ENCODE measurements around the gene RRM2.
"Not testable (repeated sequence)": the region's sequence is repeated elsewhere in the genome, so short reads cannot be mapped to it uniquely, and the experiment has no call there.

Gene RRM2

DNA sequence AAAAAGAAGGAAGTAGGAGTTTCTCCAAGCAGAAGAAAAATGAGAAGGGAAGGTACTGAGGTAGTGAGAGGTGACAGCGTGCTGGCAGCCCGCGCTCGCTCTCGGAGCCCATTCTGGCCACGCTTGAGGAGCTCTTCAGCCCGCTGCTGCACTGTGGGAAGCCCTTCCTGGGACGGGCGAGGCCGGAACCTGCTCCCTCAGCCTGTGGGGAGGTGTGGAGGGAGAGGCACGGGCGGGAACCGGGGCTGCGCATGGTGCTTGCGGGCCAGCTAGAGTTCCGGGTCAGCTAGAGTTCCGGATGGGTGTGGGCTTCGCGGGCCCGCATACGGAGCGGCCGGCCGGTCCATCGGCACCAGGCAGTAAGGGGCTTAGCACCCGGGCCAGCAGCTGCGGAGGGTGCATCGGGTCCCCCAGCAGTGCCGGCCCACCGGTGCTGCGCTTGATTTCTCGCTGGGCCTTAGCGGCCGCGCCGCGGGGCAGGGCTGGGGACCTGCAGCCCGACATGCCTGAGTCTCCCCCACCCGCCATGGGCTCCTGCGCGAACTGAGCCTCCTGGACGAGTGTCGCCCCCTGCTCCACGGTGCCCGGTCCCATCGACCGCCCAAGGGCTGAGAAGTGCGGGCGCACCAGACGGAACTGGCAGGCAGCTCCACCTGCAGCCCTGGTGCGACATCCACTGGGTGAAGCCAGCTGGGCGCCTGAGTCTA, 31.2 kb upstream of the RRM2 start:
- DNase-seq (ENCODE audit: low read depth in 2 of 2), result no peak

DNA sequence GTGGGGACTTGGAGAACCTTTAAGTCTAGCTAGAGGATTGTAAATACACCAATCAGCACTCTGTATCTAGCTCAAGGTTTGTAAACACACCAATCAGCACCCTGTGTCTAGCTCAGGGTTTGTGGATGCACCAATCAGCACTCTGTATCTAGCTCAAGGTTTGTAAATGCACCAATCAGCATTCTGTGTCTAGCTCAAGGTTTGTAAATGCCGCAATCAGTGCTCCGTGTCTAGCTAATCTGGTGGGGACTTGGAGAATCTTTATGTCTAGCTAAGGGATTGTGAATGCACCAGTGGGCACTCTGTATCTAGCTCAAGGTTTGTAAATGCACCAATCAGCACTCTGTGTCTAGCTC, 30.7 kb upstream of the RRM2 start:
- DNase-seq (ENCODE audit: low read depth in 2 of 2), result not testable (repeated sequence)

DNA sequence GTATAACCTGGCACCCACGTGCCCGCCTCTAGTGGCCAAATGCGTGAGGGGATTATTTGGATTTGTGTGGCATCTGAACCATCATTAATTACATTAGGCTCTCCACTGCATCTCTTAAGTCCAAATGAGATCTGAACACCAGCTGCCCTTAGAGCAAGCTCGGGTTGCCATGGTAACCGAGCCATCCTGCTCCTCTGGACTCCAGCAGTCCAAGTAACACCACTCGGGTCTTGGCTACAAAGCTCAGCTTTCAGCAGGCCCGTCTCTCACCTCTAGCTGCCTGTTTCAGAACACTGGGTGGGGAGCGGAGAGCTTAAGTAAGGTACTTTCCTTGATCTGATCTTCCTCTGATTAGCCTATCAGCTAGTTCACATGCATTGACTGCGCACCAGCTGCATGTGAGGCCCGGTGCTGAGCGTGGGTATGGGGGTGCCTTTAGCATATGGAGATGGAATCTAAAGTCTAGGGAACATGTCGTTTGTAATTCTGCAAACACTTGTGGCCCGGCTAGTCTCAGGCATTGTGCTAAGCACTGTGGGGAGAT, 28.2 kb upstream of the RRM2 start:
- no peak for DNase-seq (ENCODE audit: low read depth in 2 of 2)

DNA sequence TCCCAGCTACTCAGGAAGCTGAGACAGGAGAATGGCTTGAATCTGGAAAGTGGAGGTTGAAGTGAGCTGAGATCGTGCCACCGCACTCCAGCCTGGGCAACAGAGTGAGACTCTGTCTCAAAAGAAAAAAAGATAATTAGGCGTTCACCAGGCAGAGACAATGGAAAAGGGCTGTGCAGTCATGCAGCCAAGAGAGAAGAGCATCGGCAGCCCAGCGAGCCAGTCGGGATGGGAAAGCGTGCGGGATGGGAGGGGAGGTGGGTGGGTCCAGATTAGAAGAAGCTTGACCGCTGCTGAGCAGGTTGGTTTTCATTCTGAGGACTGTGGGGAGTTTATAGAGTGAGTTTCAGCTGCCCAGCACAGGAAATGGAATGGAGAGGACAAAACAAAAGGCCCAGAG, 27.4 kb upstream of the RRM2 start:
- DNase-seq (ENCODE audit: low read depth in 2 of 2), result no peak

DNA sequence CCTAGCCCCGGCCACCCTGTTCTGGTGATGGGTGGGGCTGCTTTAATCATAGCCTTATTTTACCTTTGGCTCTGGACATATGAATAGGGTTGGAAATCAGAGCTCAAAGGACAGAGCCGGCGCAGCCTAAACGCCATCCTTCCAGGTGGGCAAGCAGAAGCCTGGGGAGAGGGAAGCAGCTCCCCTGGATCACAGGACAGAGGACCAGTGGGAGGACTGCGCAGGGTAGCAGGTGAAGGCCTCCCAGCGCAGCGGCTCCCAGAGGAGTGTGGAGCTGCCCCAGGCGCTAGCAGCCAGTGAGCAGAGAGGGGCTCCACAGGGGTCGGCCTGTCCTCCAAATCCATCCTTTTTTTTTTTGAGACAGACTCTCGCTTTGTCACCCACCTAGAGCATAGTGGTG, 25.9 kb upstream of the RRM2 start:
- DNase-seq (ENCODE audit: low read depth in 2 of 2), result no peak

DNA sequence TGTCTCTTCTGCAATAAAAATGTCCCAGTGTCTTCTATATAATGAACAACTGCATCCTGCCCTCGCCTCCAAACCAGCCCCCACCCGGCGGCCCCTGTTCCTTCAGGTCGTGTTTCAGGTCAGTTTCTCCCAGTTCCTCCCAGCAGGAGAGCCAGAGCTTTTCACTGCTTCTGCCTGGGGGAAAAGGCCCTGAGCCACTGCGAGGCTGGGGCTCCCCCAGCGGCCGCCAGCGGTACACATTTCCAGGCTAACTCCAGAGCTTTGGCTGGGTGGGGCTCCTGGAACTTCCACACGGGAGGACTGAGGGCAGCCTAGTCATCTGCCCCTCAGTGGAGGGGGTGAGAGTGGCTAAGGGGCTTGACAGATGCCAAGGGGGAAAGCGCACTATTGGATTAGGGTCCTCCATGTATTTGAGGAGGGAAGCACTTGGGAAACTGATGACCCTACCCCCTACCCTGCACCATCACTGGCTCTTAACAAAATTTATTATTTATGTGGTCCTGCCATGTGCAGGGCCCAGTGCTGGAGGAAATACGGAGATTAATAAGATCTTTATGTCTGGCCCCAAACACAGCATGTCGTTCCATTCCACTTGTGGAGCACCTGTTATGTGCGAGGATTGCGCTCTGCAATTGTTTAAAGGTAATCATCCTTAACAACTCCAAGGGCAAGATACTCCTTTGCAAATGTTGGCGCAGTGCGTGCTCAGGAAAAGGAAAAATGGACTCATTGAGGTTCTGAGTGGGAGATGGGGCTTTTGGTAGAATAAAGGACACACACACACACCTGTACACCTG, 25.0 kb upstream of the RRM2 start:
- DNase-seq (ENCODE audit: low read depth in 2 of 2), result no peak

DNA sequence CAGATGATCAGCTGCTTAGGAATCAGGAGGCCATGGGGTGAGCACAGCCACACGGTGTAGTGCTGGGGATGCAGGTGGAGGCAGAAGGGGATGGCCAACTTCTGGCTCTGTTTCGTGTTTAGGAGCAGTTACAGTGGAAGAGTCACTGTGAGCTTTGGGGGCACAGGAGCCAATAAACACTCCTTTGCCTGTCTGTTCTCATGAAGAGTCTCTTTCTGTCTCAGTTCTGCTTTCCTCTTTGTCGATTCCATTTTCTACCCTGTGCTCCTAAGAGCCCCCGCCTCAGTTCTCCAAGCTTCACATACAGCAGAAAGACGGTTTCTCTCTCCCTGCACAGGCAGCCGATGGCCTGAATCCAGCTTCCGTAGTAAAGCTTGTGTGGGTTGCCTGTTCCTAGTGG, 21.0 kb upstream of the RRM2 start:
- no peak for DNase-seq (ENCODE audit: low read depth in 2 of 2)

DNA sequence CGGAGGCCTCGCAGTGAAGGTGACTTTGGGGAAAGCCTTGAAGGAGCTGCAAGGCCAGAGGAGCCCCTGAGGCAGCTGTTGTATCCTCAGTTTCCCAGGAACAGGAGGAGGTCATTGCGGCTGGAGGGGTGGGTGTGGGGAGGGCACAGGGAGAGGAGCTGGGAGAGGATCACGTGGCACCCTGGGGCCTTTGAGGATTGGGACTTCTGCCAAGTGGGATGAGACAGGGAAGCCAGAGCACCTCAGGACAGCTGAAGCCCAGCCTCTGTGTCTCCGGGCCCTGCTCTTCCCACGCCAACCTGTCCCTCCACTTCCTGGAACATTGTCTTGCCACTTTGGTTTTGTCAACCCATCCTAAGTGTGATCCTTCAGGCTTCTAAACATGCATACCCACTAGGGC, 19.4 kb upstream of the RRM2 start:
- no peak for DNase-seq (ENCODE audit: low read depth in 2 of 2)

DNA sequence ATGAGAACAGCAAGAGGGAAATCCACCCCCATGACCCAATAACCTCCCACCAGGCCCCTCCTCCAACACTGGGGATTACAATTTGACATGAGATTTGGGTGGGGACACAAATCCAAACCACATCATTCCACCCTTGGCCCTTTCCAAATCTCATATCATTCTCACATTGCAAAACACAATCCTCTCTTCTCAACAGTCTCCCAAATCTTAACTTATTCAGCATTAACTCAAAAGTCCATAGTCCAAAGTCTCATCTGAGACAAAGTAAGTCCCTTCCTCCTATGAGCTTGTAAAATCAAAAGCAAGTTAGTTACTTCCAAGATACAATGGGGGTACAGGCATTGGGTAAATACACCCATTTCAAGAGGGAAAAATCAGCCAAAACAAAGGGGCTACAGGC, 17.6 kb upstream of the RRM2 start:
- DNase-seq (ENCODE audit: low read depth in 2 of 2), result not testable (repeated sequence)

DNA sequence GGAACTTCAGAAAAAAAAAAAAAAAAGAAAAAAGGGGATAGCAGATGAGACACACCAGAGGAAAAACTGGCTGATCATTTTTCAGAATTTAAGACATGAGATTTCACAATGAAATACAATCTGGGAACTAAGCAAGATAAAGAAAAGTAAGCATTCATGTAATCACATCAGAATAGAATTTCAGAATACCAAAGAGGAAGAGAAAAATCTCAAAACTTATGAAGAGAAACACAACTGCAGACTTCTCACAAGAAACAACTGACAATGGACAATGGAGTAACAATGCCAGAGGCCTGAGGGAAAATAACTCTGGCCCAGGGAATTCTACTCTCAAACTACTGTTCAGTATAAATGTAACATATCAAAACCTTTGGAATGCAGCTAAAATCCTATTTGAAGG, 13.2 kb upstream of the RRM2 start:
- no peak for DNase-seq (ENCODE audit: low read depth in 2 of 2)

DNA sequence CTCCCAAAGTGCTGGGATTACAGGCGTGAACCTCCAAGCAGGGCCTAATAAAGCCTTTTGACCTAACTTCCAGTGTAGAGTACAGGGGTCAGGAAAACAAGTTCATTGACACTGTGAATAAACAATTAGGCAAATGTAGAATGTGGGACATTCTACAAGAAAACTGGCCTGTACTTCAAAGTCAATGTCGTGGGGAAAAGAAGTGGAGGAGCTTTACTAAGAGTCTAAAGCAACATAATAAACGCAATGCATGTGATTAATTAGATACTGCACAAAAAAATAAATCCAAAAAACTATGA, 3.6 kb upstream of the RRM2 start:
- no peak for DNase-seq (ENCODE audit: low read depth in 2 of 2)

DNA sequence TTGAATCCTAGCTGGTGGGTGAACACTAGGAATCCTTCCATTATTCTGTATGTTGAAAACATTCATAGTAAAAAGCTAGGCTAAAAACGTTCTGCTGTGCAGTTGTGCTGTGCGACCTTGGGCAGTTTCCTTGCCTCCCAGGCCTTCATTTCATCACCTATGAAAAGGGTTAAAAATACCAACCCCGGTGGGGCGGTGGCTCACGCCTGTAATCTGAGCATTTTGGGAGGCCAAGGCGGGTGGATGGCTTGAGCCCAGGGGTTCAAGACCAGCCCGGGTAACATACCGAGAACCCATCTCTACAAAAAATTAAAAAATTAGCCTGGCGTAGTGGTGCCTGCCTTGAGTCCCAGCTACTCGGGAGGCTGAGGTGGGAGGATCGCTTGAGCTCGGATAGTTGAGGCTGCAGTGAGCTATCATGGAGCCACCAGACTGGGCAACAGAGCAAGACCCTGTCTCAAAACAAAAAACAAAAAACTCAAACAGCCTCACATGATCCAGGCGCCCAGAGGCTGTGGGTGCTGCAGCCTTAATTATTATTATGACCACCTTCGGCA, 2.9 kb upstream of the RRM2 start:
- no peak for DNase-seq (ENCODE audit: low read depth in 2 of 2)

DNA sequence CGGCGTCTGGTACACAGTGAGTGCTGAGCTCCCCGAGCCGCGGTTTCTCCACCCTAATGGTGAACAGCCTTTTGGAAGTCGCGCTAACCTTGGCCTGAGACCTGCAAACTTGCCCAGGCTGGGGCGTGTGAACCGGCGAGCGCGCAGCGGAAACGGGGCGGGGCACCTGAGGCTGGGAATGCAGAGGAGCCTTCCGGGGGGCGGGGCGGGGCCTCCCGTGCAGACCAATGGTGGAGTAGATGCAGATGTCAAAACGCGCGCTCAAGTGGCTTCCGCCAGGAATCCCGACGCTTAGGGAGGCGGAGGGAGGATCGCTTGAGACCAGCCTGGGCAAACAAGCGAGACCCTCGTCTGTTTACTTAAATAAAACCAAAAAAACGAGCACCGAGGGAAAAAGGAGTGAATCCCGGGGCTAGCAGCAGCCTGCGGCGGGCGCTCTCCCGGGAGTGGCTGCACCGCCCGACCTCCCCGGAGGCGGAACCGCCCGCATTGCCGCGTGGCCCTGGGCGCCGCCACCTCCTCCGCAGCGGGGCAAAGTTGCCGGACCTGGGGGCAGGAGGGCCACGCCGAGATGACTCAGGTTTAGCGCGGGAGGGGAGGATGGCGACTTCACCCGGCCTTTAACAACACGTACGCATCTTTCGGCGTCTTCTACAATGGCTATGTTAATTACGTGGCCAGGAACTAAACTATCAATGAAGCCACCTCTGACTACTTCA, 2.2 kb upstream of the RRM2 start:
- peak; percentile 96 to 97 for DNase-seq (ENCODE audit: low read depth in 2 of 2)

DNA sequence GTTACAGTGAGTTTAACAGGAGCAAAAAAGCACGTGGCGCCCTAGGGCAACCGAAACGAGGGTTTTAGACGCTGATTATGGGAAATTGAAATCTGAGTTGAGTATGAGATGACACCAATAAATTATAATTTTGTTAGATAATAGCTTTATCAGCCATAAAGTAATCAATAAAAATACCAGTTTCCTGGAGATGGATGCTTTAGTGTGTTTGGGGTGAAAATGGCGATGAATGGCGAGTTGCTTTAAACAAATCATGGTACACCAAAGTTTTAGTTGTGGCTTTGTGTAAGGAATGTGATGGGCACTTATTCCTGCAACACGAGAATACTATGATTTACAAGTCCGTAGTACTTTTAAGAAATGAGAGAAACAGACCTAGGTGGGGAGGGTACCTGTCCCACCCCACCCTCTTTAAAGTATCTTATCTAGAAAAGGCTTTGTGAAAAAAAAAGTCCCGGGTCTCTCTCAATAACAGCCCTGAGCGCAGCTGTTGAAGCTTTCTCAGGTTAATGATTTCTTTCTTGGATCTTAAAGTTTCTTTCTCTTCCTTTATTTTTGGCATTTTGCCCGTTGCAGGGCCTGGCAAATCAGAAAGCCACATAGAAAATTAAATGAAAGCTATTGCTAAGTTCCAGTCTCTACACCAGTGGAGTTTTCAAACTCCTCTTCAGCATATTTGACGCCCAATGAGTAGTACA, 1.5 kb upstream of the RRM2 start:
- no peak for DNase-seq (ENCODE audit: low read depth in 2 of 2)

DNA sequence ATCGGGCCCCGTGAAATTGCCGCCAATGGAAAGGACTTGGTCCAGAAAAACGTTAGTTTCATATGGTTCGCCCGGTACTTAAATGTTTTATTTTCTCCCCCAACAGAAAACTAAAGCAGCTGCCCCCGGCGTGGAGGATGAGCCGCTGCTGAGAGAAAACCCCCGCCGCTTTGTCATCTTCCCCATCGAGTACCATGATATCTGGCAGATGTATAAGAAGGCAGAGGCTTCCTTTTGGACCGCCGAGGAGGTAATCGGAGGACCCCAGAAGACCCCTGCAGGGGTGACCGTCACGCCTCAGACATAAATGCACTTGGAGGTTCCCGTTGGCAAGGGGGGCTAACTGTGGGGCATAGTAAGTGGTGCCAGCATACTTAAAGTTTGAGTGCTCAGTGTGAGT, 742 bp downstream of the RRM2 start:
- DNase-seq (ENCODE audit: low read depth in 2 of 2), result no peak

DNA sequence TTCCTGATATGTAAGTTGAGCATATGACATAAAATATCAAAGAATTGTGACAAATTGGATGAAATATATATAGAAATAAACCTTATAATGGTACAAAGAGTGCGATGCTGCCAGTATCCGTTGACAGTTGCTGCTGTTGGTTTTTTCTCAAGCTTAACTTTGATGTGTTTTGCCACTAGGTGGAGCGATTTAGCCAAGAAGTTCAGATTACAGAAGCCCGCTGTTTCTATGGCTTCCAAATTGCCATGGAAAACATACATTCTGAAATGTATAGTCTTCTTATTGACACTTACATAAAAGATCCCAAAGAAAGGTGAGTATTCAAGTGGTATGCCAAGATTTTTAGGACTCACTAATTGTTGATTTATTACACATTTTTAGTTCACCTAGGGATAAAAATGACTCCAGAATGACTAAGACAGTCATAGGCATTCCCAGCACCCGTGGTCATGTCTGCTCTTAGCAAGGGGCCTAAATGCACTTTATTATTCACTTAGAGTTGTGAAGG, 2.1 kb downstream of the RRM2 start:
- DNase-seq (ENCODE audit: low read depth in 2 of 2), result no peak

DNA sequence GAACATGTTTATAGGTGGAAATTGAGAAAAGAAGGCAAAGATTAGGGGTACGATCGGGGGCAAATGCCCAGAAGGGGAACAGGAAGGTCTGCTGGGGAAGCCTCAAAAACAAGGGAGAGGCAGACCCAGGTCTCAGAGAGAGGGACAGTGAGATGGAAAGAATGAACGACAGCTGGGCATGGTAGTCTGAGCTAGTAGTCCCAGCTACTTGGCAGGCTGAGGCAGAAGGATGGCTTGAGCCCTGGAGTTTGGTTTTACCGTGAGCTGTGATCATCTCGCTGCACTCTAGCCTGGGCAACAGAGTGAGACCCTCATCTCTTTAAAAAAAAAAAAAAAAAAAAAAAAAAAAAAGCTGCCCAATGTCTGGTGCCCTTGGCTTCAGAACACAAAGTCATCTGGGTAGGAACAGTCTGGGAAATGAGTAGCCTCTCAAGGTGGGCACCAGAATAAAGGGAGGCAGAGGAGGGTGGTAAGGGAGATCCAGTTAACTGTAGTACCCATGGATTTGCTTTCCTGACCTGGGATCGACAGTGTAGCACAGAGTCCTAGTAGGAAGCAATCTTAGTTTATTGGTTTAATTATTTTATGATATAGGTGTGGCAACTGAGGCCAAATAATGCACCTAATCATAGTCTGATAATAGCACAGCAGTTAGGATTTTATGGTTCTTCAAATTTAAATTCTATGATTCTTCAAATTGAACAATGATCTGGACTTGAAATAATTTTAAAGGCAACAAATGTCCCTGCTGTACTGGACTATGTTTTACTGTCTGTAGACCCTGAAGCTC, 3.5 kb downstream of the RRM2 start:
- no peak for DNase-seq (ENCODE audit: low read depth in 2 of 2)

DNA sequence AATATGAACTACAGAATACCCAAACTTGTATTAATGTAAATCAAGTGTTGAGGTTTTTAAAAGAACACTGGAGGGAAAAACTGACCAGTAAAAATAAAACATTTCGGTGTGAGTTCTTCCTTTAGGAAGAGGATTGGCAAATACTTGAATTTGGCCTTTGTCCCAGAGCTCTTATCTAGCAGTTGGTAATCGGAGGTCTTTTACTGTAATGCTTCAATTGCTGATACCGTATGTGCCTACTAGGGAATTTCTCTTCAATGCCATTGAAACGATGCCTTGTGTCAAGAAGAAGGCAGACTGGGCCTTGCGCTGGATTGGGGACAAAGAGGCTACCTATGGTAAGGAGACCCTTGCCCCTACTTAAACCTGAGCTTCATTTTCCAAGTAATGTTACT, 4.1 kb downstream of the RRM2 start:
- no peak for DNase-seq (ENCODE audit: low read depth in 2 of 2)

DNA sequence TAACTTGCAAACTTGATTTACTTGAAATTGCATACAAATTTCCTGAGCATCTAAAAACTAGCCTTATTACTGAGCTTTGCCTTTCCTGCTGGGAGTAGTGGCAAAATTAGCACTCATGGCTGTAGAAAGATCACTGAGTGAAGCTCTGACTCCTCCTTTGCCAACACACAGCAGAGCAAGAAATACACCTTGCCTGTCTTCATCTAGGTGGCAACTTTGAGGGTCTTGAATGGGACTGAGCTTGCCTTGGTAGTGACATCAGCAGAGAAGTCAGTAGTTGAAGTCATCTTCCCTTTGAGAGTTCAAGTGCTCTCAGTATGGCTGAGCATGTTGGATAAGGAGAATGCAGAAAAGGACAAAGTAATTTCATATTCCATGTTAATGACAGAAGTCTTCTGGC, 5.9 kb downstream of the RRM2 start:
- DNase-seq (ENCODE audit: low read depth in 2 of 2), result no peak

DNA sequence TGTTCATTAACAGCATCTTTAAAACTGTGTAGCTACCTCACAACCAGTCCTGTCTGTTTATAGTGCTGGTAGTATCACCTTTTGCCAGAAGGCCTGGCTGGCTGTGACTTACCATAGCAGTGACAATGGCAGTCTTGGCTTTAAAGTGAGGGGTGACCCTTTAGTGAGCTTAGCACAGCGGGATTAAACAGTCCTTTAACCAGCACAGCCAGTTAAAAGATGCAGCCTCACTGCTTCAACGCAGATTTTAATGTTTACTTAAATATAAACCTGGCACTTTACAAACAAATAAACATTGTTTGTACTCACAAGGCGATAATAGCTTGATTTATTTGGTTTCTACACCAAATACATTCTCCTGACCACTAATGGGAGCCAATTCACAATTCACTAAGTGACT, 7.0 kb downstream of the RRM2 start:
- DNase-seq (ENCODE audit: low read depth in 2 of 2), result no peak

DNA sequence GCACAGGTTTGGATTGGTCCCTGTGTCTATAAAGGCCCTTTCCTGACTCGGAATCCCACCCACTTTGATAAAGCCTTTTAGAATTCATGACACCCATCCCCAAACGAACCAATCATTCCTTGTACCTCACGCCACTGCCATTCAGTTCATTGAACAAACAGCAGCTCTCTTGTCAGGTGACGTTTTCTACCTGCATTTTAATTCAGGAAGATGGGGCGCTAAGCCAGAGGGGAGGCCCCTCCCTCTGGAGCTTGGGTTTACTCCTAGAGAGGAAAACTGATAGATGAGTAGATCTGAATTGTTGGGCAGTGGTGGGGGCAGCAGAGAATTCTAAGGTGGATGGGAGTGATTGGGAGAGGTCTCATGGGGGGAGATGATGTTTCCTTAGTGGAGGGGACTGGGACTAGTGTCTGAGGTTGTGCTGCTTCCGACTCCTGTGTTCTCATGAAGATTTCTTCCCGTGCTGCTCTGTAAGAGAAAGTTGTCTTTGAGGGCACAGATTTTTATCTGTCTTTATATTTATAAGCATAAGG, 9.6 kb downstream of the RRM2 start:
- DNase-seq (ENCODE audit: low read depth in 2 of 2), result no peak
